AG04449 (cell line): Measurements from ENCODE around the gene RPN1.

Source experiments
- CTCF ChIA-PET: fragments of 350-600 bp; formaldehyde crosslinking; extraction: SDS; loops from one replicate; lab custom pipeline; 2021; ENCODE audit warnings: antibody characterized with exemption; lab: Yijun Ruan, JAX
- POLR2A ChIA-PET: fragments of 400-600, 350-600 bp; formaldehyde crosslinking; extraction: SDS; loops from one replicate; lab custom pipeline; 2020; ENCODE audit warnings: antibody characterized with exemption, inconsistent platforms; lab: Yijun Ruan, JAX
- DNase-seq: peaks from one replicate; pipeline ENCODE4 v3.0.0-alpha.2; 2010; ENCODE audit warnings: low read depth, low spot score
- H3K4me3 ChIP-seq: 2 replicates; pipeline ENCODE4 v1.5.1; 2011; ENCODE audit warnings: low read depth, mild to moderate bottlenecking, control low read depth, low read length
- CTCF ChIP-seq: IDR thresholded peaks from one replicate; pipeline ENCODE4 v1.5.1; 2011; ENCODE audit warnings: mild to moderate bottlenecking, moderate library complexity, low read length, control low read depth, inconsistent platforms; ENCODE audit not compliant: insufficient read depth; ENCODE audit errors: missing control alignments

The RPN1 gene

GRCh38 chr3:128572013-128572412 lies 78.6 kb downstream of the RPN1 start:
- no peak overlapping the region for H3K4me3 ChIP-seq
- ChIA-PET POLR2A (interaction anchor here (1.6 kb wide), 1 partner anchor 25 kb away, joined by 3 read pairs; no protein-coding TSS in a partner anchor), CTCF (interaction anchor here (2.4 kb wide), 1 partner anchor 13 kb away, joined by 13 read pairs; no protein-coding TSS in a partner anchor)
- TF ChIP-seq CTCF, result no peak
- DNase-seq, result no peak
